ENCODE results near the gene HMSD.

HMSD gene

DNA sequence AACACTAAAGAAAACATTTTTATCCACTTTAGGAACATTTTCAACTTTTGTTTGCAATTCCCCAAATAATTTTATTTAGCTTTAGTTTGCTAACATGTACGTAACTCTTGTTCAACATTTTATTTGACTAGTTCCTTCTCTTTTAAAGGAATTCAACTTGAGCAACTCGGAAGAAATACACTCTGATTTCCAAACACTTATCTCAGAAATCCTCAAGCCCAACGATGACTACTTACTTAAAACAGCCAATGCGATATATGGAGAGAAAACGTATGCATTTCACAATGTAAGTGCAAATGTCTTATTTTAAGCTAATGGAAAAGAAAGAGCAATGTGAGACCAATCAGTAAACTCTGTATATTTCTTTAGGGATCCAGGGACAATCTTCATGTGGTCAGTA is 31.3 kb upstream of the HMSD start:
- no peak overlapping the region for H3K4me3 ChIP-seq (ENCODE audit: insufficient read depth in 1 of 2, low read depth in 1 of 2, low read length in 2 of 2)
- no peaks in the 10 kb centered on the region for H3K36me3 ChIP-seq (ENCODE audit: control insufficient read depth in 1 of 2, insufficient read depth in 2 of 2, low read depth in 1 of 2, low read length in 2 of 2)
- no peak overlapping the region for H2AFZ ChIP-seq (ENCODE audit: low read depth, low read length)
- WGBS: 73% methylated on average over 3 of the region's 5 CpGs
- H3K18ac ChIP-seq (ENCODE audit: low read depth in 1 of 2, low read length in 2 of 2): no peak overlapping the region
- H2BK12ac ChIP-seq (ENCODE audit: low read length in 2 of 2): no peak overlapping the region
- no peak overlapping the region for H3K9ac ChIP-seq (ENCODE audit: low read length)
- no peak overlapping the region for H2BK120ac ChIP-seq (ENCODE audit: low read depth, low read length)
- no peaks in the 10 kb centered on the region for H3K79me1 ChIP-seq (replicated peaks; ENCODE audit: low read length, poor library complexity, severe bottlenecking)
- no peak overlapping the region for H3K14ac ChIP-seq (ENCODE audit: low read length in 2 of 2)
- DNase-seq: no peak
- H3K9me3 ChIP-seq (ENCODE audit: control insufficient read depth, low read length): no peaks in the 10 kb centered on the region
- no peak overlapping the region for H4K91ac ChIP-seq (ENCODE audit: low read length)
- H3K27me3 ChIP-seq (ENCODE audit: control insufficient read depth in 1 of 2, insufficient read depth in 1 of 2, low read length in 2 of 2): peaks cover 0 to 8% of the 10 kb centered on the region in 2 experiments
- H4K8ac ChIP-seq (ENCODE audit: low read length): no peak overlapping the region
- no peak overlapping the region for H3K4ac ChIP-seq (ENCODE audit: low read depth in 1 of 2, low read length in 2 of 2)
- no peak overlapping the region for H2BK5ac ChIP-seq (ENCODE audit: low read depth, low read length, poor library complexity, severe bottlenecking)
- H3K27ac ChIP-seq (ENCODE audit: low read length, poor library complexity, severe bottlenecking): no peak overlapping the region
- H2AK5ac ChIP-seq (ENCODE audit: low read length, severe bottlenecking): no peak overlapping the region
- H3K4me1 ChIP-seq (ENCODE audit: control insufficient read depth, insufficient read depth, low read depth, low read length): no peaks in the 10 kb centered on the region
- no peak overlapping the region for H3K4me2 ChIP-seq (ENCODE audit: low read length, poor library complexity, severe bottlenecking)
- no peak overlapping the region for H2BK15ac ChIP-seq (ENCODE audit: low read depth, poor library complexity, severe bottlenecking)
- no peak overlapping the region for H3K23ac ChIP-seq (ENCODE audit: low read length in 2 of 2)

DNA sequence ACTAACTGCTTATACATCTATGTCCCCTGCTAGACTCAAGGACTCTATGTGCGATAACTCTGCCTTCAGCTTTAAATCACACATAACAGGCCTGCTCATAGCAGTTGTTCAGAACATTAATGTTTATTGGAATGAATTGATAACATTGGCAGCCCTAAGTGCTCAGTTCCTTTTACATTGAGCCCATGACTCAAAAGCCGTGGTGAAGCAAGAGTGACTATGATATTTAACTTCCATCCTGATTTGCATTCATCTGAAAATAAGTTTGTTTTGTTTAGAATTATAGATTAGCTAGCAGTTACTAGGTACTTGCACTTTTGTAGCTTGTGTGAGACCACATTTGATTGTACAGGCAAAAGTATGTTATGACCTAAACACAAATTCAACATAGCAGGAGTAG is 27.1 kb upstream of the HMSD start:
- H2BK120ac ChIP-seq (ENCODE audit: low read depth, low read length): no peak overlapping the region
- H3K4ac ChIP-seq (ENCODE audit: low read depth in 1 of 2, low read length in 2 of 2): no peak overlapping the region
- no peaks in the 10 kb centered on the region for H3K4me1 ChIP-seq (ENCODE audit: control insufficient read depth, insufficient read depth, low read depth, low read length)
- no peak overlapping the region for H3K23ac ChIP-seq (ENCODE audit: low read length in 2 of 2)
- no peak for DNase-seq
- H4K8ac ChIP-seq (ENCODE audit: low read length): no peak overlapping the region
- WGBS: 93% methylated on average over 2 of the region's 2 CpGs
- no peak overlapping the region for H3K4me3 ChIP-seq (ENCODE audit: insufficient read depth in 1 of 2, low read depth in 1 of 2, low read length in 2 of 2)
- H3K4me2 ChIP-seq (ENCODE audit: low read length, poor library complexity, severe bottlenecking): no peak overlapping the region
- H3K9ac ChIP-seq (ENCODE audit: low read length): no peak overlapping the region
- no peak overlapping the region for H2BK5ac ChIP-seq (ENCODE audit: low read depth, low read length, poor library complexity, severe bottlenecking)
- H3K27ac ChIP-seq (ENCODE audit: low read length, poor library complexity, severe bottlenecking): no peak overlapping the region
- H3K27me3 ChIP-seq (ENCODE audit: control insufficient read depth in 1 of 2, insufficient read depth in 1 of 2, low read length in 2 of 2): peaks cover 0 to 8% of the 10 kb centered on the region in 2 experiments
- no peaks in the 10 kb centered on the region for H3K79me1 ChIP-seq (replicated peaks; ENCODE audit: low read length, poor library complexity, severe bottlenecking)
- no peak overlapping the region for H3K14ac ChIP-seq (ENCODE audit: low read length in 2 of 2)
- no peak overlapping the region for H2AK5ac ChIP-seq (ENCODE audit: low read length, severe bottlenecking)
- no peak overlapping the region for H2BK15ac ChIP-seq (ENCODE audit: low read depth, poor library complexity, severe bottlenecking)
- no peak overlapping the region for H4K91ac ChIP-seq (ENCODE audit: low read length)
- no peak overlapping the region for H2BK12ac ChIP-seq (ENCODE audit: low read length in 2 of 2)
- H3K9me3 ChIP-seq (ENCODE audit: control insufficient read depth, low read length): no peaks in the 10 kb centered on the region
- no peak overlapping the region for H2AFZ ChIP-seq (ENCODE audit: low read depth, low read length)
- H3K36me3 ChIP-seq (ENCODE audit: control insufficient read depth in 1 of 2, insufficient read depth in 2 of 2, low read depth in 1 of 2, low read length in 2 of 2): no peaks in the 10 kb centered on the region
- no peak overlapping the region for H3K18ac ChIP-seq (ENCODE audit: low read depth in 1 of 2, low read length in 2 of 2)

DNA sequence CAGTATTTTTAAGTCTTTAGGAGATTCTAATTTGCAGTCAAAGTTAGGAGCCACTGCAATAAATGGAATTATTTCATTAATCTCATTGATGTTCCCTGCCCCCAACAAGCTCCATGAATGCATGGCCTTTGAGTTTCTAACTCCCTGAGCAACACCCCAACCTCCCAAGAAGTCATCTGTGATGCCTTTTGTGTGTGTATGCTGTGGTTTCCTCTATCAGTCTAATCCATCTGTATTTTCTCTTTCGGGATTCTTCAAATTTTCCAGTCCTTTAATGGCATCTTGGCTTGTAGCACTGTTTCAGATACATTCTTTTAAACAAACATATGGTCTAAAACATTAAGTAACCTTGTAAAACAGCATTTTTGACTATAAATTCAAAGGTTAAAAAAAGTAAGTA is 24.6 kb upstream of the HMSD start:
- H3K4me3 ChIP-seq (ENCODE audit: insufficient read depth in 1 of 2, low read depth in 1 of 2, low read length in 2 of 2): no peak overlapping the region
- peak; percentile 65 for DNase-seq
- peaks cover 0 to 6% of the 10 kb centered on the region in 2 experiments for H3K27me3 ChIP-seq (ENCODE audit: control insufficient read depth in 1 of 2, insufficient read depth in 1 of 2, low read length in 2 of 2)
- H3K36me3 ChIP-seq (ENCODE audit: control insufficient read depth in 1 of 2, insufficient read depth in 2 of 2, low read depth in 1 of 2, low read length in 2 of 2): no peaks in the 10 kb centered on the region
- H3K4me1 ChIP-seq (ENCODE audit: control insufficient read depth, insufficient read depth, low read depth, low read length): no peaks in the 10 kb centered on the region
- no peak overlapping the region for H4K91ac ChIP-seq (ENCODE audit: low read length)
- H3K4ac ChIP-seq (ENCODE audit: low read depth in 1 of 2, low read length in 2 of 2): no peak overlapping the region
- H2BK12ac ChIP-seq (ENCODE audit: low read length in 2 of 2): no peak overlapping the region
- H3K9ac ChIP-seq (ENCODE audit: low read length): no peak overlapping the region
- no peak overlapping the region for H3K14ac ChIP-seq (ENCODE audit: low read length in 2 of 2)
- H4K8ac ChIP-seq (ENCODE audit: low read length): no peak overlapping the region
- H2BK120ac ChIP-seq (ENCODE audit: low read depth, low read length): no peak overlapping the region
- H3K18ac ChIP-seq (ENCODE audit: low read depth in 1 of 2, low read length in 2 of 2): no peak overlapping the region
- H3K79me1 ChIP-seq (replicated peaks; ENCODE audit: low read length, poor library complexity, severe bottlenecking): no peaks in the 10 kb centered on the region
- H3K9me3 ChIP-seq (ENCODE audit: control insufficient read depth, low read length): no peaks in the 10 kb centered on the region
- H2AK5ac ChIP-seq (ENCODE audit: low read length, severe bottlenecking): no peak overlapping the region
- no peak overlapping the region for H3K4me2 ChIP-seq (ENCODE audit: low read length, poor library complexity, severe bottlenecking)
- no peak overlapping the region for H3K23ac ChIP-seq (ENCODE audit: low read length in 2 of 2)
- no peak overlapping the region for H2BK5ac ChIP-seq (ENCODE audit: low read depth, low read length, poor library complexity, severe bottlenecking)
- no peak overlapping the region for H2BK15ac ChIP-seq (ENCODE audit: low read depth, poor library complexity, severe bottlenecking)
- H2AFZ ChIP-seq (ENCODE audit: low read depth, low read length): no peak overlapping the region
- no peak overlapping the region for H3K27ac ChIP-seq (ENCODE audit: low read length, poor library complexity, severe bottlenecking)
- WGBS: no CpG with 5 or more reads among the region's 1 CpG

DNA sequence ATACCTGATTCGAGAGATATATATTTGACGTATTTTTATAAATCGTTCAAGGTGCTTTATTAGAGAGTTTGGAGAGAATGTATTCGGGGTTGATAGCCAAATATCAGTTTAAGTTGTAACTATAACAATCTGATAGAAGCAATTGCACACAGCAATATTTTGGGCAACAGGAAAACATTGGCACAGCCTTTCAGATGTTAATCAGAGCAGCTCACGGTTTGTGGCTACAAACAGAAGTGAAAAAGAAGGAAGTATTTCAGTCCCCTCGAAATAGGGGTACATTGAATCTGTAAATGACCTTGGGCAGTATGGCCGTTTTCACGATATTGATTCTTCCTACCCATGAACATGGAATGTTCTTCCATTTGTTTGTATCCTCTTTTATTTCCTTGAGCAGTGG is 20.8 kb upstream of the HMSD start:
- Histone ChIP-seq H3K14ac (ENCODE audit: low read length in 2 of 2) (no peak overlapping the region), H3K4me2 (ENCODE audit: low read length, poor library complexity, severe bottlenecking) (no peak overlapping the region), H3K27me3 (ENCODE audit: control insufficient read depth in 1 of 2, insufficient read depth in 1 of 2, low read length in 2 of 2) (no peaks in the 10 kb centered on the region), H3K79me1 (replicated peaks; ENCODE audit: low read length, poor library complexity, severe bottlenecking) (no peaks in the 10 kb centered on the region), H3K4me3 (ENCODE audit: insufficient read depth in 1 of 2, low read depth in 1 of 2, low read length in 2 of 2) (no peak overlapping the region), H3K4me1 (ENCODE audit: control insufficient read depth, insufficient read depth, low read depth, low read length) (no peaks in the 10 kb centered on the region), H3K9ac (ENCODE audit: low read length) (no peak overlapping the region), H3K36me3 (ENCODE audit: control insufficient read depth in 1 of 2, insufficient read depth in 2 of 2, low read depth in 1 of 2, low read length in 2 of 2) (no peaks in the 10 kb centered on the region), H4K8ac (ENCODE audit: low read length) (no peak overlapping the region), H3K27ac (ENCODE audit: low read length, poor library complexity, severe bottlenecking) (no peak overlapping the region), H3K18ac (ENCODE audit: low read depth in 1 of 2, low read length in 2 of 2) (no peak overlapping the region), H2AK5ac (ENCODE audit: low read length, severe bottlenecking) (no peak overlapping the region), H2BK12ac (ENCODE audit: low read length in 2 of 2) (no peak overlapping the region), H2BK120ac (ENCODE audit: low read depth, low read length) (no peak overlapping the region), H2BK15ac (ENCODE audit: low read depth, poor library complexity, severe bottlenecking) (no peak overlapping the region), H3K23ac (ENCODE audit: low read length in 2 of 2) (no peak overlapping the region), H2AFZ (ENCODE audit: low read depth, low read length) (no peak overlapping the region), H3K9me3 (ENCODE audit: control insufficient read depth, low read length) (no peaks in the 10 kb centered on the region), H3K4ac (ENCODE audit: low read depth in 1 of 2, low read length in 2 of 2) (no peak overlapping the region), H4K91ac (ENCODE audit: low read length) (no peak overlapping the region), H2BK5ac (ENCODE audit: low read depth, low read length, poor library complexity, severe bottlenecking) (no peak overlapping the region)
- no peak for DNase-seq
- WGBS: 59% methylated on average over 4 of the region's 8 CpGs
